GM21786 (cell line): ENCODE measurements around the gene DLG5.

ENCODE experiments used
- ATAC-seq: cut with Tn5 transposase; IDR thresholded peaks from one replicate; pipeline ENCODE4 v1.9.1; 2021; ENCODE audit not compliant: unreplicated experiment

Gene DLG5

DNA sequence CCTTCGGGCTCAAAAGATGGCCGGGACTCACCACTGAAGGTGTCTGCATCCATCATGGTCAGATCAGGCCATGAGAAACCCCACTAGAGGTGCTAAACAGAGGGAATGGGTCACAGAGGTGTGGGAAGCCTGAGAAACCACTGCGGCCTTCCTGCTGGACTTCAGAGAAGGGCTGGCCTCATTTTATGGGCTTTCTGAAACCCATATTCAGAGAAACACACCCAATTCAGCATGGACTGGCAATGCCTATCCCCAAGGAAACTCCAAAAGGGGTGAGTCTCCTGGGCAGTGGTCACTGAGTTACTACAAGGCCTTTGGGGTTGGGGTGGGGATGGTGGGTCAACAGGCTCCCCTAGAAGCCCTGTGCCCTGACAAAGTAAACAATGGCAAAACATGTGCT lies 58.0 kb downstream of the DLG5 start:
- ATAC-seq = no peak

DNA sequence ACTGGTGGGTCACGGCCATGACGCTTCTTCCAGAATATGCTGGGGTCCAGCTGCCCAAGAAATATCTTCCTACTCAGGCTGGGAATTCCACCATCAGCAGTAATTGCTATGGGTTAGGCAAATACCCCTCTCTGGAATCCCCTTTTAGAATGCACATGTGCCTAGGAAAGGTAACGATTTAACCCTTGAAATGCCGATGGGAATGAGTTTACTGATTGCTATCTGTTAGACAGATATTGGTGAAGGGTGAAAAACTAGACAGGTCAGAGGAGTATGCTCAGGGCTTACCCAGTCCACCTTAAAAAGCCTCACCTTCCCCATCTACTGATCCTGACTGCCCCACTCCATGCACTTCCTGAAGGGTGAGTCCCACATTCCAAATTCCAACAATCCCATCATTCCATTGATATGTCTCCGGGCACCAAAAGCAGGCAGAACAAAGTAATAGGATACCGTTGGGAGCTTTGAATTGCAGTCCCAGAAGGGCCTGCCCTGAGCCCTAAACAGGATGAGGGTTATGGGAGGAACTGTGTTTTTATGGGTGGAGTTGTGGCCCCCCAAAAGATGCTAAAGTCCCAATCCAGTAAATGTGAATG lies 59.3 kb downstream of the DLG5 start:
- ATAC-seq = no peak

DNA sequence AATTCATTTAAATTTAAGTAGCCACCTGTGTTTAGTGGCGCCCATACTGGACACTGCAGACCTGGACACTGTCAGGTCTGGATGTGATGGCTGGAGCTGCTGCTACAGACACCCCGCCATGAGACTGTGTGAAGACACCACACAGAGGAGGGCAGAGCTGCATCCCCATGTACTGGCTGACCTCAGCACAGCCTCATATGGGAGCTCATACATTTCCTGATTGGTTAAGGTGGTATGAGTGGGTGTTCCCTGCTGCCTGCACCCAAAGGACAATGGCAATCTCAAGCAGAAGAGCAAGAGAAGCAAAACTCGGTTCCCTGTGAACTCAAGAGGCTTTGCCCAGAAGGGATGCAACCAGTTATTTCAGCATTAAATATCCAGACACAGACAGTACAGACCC lies 60.0 kb downstream of the DLG5 start:
- ATAC-seq = no peak

GRCh38 chr10:77865580-77866324 lies 60.8 kb downstream of the DLG5 start:
- no peak for ATAC-seq

DNA sequence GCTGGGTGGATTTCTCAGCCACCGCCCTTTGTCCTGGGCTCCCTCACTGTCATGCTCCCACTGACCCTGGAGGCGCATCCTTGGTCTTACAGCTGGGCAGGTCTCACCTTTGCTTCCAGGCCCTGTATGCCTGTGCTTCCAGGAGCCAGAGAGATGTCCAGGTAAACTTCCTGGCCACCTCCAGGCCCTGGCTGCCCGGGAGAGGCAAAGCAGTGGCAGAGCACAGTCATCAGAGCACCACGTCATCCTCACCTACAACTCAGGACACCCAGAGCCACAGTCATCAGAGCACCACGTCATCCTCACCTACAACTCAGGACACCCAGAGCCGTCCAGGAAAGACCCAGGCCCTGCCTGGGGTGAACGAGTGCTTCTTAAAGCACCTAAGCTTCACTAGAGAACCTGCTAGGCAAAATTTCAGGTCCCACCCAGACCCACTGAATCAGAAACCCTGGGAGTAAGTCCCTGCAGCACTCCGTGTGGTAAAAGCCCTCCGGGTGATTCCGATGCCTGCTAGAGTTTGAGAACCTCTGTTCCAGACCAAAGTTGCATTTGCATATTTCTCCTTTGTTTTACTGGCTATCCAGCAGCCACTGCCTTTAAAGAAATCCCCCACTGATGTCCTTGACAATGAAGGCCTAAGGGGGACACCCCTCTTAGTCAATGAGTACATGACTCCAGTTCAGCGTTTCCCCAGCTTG lies 62.3 kb downstream of the DLG5 start:
- no peak for ATAC-seq

DNA sequence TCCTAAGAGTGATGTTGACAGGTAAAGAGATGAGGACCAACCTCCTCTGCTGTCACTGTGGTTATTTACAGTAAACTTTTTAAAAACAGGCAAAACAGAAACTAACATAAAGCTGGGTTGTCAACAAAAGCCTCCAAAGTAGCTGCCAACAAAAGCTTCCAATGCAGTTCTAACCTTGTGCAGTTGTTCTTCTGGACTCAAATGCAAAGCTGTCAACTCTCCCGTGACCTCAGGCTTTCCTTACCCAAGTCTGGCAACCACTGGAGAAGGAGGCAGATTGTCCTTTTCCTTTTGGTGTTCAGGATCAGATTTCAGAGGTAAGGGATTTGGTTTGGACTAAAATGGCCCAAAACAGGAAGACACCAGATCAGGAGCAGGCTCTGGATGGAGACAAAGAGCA lies 63.1 kb downstream of the DLG5 start:
- ATAC-seq = no peak

DNA sequence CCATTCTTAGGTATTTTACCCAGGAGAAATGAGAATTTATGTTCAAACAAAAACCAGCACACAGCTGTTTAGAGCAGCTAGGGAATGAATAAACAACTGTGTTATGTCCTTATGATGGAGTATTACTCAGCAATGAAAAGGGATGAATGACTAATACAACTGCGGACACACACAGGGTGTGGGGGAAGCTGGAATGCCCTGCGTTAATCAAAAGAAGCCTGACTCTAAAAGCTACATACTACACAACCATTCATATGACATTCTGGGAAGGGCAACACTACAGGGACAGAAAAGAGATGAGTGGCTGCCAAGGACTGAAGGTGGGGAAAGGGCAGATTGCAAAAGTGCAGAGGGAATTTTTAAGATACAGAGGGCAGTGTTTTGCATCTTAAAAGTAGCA lies 64.0 kb downstream of the DLG5 start:
- ATAC-seq = no peak

- no peak for ATAC-seq
These were observed 65.2 kb downstream of the DLG5 start for GRCh38 chr10:77861366-77861765.

DNA sequence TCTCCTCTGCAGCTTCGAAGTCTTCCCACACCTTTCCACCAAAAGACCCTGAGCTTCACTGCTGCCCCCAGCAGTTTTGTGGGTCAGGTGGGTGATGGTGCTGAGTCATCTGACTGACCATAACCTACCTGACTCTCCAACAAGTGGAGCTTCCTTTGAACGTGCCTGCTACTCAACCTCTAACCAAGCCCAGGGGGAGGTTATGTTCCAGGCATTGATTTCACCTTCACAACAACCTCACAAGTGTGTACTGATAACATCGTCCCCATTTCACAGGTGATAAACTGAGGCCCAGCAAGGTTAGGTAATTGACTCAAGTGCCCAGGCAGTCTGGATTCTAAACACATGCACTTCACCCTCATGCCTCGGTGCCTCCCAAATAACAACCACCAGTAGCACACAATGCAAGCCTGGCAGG lies 66.7 kb downstream of the DLG5 start:
- ATAC-seq = no peak

DNA sequence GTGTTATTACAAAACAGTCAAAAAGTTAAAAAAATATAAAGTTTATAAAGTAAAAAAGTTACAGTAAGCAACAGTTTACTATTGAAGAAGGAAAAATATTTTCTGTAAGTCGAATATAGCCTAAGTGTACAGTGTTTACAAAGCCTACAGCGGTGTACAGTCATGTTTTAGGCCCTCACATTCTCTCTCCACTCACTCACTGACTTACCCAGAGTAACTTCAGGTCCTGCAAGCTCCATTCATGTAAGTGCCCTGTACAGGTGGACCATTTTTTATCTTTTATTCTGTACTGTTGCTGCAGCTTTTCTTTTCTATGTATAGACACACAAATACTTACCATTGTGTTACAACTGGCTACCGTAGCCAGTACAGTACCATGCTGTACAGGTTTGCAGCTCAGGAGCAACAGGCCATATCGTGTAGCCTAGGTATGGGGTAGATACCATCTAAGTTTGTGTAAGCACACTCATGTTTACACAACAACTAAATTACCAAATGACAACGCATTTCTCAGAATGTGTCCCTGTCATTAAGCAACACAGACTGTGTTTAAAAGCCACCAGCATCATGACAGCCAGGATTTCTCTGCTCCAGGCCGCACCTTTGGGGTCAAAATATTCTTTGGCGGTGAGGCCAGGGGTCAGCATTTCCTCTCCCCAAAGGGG lies 67.2 kb downstream of the DLG5 start:
- ATAC-seq = no peak

GRCh38 chr10:77857272-77857671 lies 69.3 kb downstream of the DLG5 start:
- ATAC-seq = no peak

DNA sequence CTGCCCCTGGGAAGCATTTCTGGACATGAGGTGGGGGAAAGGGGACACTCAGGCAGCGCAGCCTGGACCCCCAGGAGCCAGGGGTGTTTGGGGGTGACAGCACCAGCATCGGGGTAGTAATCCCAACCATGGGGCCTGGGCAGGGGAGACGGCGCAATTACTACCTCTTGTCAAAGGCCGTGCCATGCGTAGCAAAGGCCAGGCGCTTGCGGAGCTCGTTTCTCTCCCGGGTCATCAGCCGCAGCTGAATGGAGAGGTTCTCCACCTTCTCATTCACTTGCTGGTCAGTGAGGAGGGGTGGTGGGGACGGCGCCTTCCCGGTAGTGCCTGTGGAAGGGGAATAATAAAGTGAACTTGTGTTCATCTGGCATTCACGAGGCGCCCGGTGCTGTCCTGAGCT lies 70.0 kb downstream of the DLG5 start:
- no peak for ATAC-seq

GRCh38 chr10:77855404-77856155 lies 71.0 kb downstream of the DLG5 start:
- no peak for ATAC-seq

- ATAC-seq = no peak
These were observed 72.4 kb downstream of the DLG5 start for GRCh38 chr10:77854115-77854514.

GRCh38 chr10:77853256-77853655 lies 73.3 kb downstream of the DLG5 start:
- no peak for ATAC-seq

GRCh38 chr10:77850620-77851231 lies 75.8 kb downstream of the DLG5 start:
- ATAC-seq = no peak

- ATAC-seq = peak; percentile 50
These were observed 77.4 kb downstream of the DLG5 start for GRCh38 chr10:77849039-77849664.

DNA sequence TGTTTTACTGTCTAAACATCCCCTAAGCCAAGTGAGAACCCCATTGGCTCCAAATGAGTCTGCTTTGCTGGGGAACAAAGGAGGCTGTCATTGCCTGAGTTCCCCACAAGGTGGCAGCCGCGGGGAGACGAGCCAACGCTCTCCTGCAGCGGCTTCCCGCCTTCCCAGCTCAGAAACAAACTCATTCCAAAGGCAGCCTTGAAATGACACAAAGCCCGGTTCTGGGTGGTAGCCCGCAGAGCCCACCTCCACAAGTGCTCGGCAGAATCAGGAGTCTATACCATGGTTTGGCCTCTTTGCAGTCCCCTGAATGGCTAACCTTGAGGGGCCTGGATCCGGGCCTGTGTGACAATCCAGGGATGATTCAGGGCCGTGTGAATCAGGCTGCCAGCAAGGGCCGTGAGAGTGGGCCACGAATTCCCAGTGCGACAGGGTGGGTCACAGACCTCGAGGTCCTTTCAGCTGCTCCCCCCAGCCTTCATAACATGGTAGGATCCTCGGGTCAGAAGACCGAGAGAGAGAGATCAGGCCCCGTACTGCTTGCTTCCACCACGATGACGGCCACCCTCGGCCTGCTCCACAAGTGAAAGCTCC lies 79.7 kb downstream of the DLG5 start:
- ATAC-seq = peak; percentile 75

DNA sequence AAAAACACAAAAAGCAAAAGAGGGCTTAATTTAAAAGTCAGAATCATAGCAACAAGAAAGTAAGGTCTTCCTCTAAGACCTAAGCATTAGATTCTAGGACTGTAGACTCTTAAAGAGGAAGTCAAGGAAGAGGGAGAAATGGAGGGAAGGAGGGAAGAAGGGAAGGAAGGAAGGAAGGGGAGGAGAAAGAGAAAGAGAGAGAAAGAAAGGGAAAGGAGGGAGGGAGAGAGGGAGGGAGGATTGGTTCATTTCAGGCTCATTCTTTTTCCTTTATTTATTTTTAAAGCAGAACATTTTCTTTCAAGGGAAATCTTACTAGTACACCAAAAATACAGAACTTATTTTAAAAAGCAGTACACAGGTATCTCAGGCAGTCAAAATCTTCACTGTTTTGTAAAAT lies 81.1 kb downstream of the DLG5 start:
- ATAC-seq = no peak
